ENCODE data around the gene MEFV.

GRCh38 chr16:3195975-3196374 lies 60.5 kb downstream of the MEFV start:
- TF ChIP-seq POLR2A (IDR thresholded peaks at IDR 0.05) (no peak), CTCF (IDR thresholded peaks at IDR 0.05) (no peak)
